CD4-positive, CD25-positive, alpha-beta regulatory T cell (primary cell): Measurements from ENCODE around the gene LCN1. TPM values are rescaled to one million over a fixed set of nuclear protein-coding genes. Genes with fewer than 3 reads are reported as not detected.
A peak's percentile ranks its signal among the peaks of the same experiment; 100 is the strongest.

Source experiments
- ATAC-seq, 2 donors: fragments of 150-1000 bp; cut with Tn5 transposase; one replicate each; pipeline ENCODE4 v1.10.0; 2021; ENCODE audit warnings: low read depth in 2 of 2, moderate number of reproducible peaks in 2 of 2, moderate library complexity in 1 of 2
- DNase-seq, 3 donors: peaks; one replicate each; pipeline versions ENCODE4 v3.0.0 to v3.0.0-alpha.2; 2012 to 2022; ENCODE audit warnings: mixed read lengths in 1 of 3
- H3K27ac ChIP-seq: one replicate; pipeline ENCODE4 v1.7.0; 2013; ENCODE audit warnings: mild to moderate bottlenecking, low read length; ENCODE audit not compliant: insufficient read depth, poor library complexity, severe bottlenecking
- H3K27me3 ChIP-seq: one replicate; pipeline ENCODE4 v1.7.0; 2013; ENCODE audit warnings: low read length; ENCODE audit not compliant: control insufficient read depth, insufficient read depth
- H3K36me3 ChIP-seq: one replicate; pipeline ENCODE4 v1.7.0; 2013; ENCODE audit warnings: mild to moderate bottlenecking, low read length, moderate library complexity; ENCODE audit not compliant: control insufficient read depth, insufficient read depth
- H3K4me1 ChIP-seq: 2 replicates; pipeline ENCODE4 v1.7.0; 2013; ENCODE audit warnings: mild to moderate bottlenecking, low read length; ENCODE audit not compliant: insufficient read depth, control insufficient read depth, poor library complexity, severe bottlenecking
- H3K4me3 ChIP-seq: one replicate; pipeline ENCODE4 v1.7.0; 2013; ENCODE audit warnings: low read depth, mild to moderate bottlenecking, low read length, moderate library complexity
- H3K9me3 ChIP-seq, 2 experiments: 1 replicate in 1 of 2; 2 replicates in 1 of 2; pipeline ENCODE4 v1.7.0; 2013; ENCODE audit warnings: low read length in 2 of 2, mild to moderate bottlenecking in 1 of 2, moderate library complexity in 1 of 2; ENCODE audit not compliant: control insufficient read depth in 2 of 2
- H3K27ac Mint-ChIP-seq, 3 donors: one replicate each; pipeline ENCODE4 v1.8.0; 2020 to 2022; ENCODE audit warnings: mild to moderate bottlenecking in 3 of 3, mixed read lengths in 3 of 3, moderate library complexity in 2 of 3
- H3K27me3 Mint-ChIP-seq: one replicate; pipeline ENCODE4 v1.8.0; 2022; ENCODE audit warnings: mild to moderate bottlenecking, mixed read lengths
- H3K36me3 Mint-ChIP-seq: one replicate; pipeline ENCODE4 v1.8.0; 2020; ENCODE audit warnings: mixed read lengths
- H3K4me1 Mint-ChIP-seq, 4 donors: one replicate each; pipeline ENCODE4 v1.8.0; 2020 to 2022; ENCODE audit warnings: mixed read lengths in 4 of 4, mild to moderate bottlenecking in 1 of 4
- H3K4me3 Mint-ChIP-seq, 4 donors: one replicate each; pipeline ENCODE4 v1.8.0; 2020 to 2022; ENCODE audit warnings: mild to moderate bottlenecking in 4 of 4, mixed read lengths in 4 of 4, moderate library complexity in 3 of 4
- H3K9me3 Mint-ChIP-seq, 7 donors: one replicate each; pipeline ENCODE4 v1.8.0; 2020 to 2022; ENCODE audit warnings: mixed read lengths in 7 of 7, mild to moderate bottlenecking in 3 of 7, moderate library complexity in 2 of 7
- polyA plus RNA-seq, 4 donors: library from polyadenylated mRNA; unstranded; fragments of 300-500 nt; fragmentation: Illumina TruSeq; gene quantifications; one replicate each; pipeline ENCODE4 v1.2.3, GENCODE V29; 2021
- total RNA-seq: library from RNA; stranded (reverse); gene quantifications from one replicate; pipeline ENCODE4 v1.2.3, GENCODE V29; 2022

LCN1 gene
- not detected for total RNA-seq
- not detected for polyA plus RNA-seq

GRCh38 chr9:135520916-135521607 lies at the start of gene LCN1:
Gene LCN1, plus strand, starts transcription at chr9:135521440. Its CDS starts 58 bp downstream, at chr9:135521498.
- Histone ChIP-seq H3K27me3 (no peaks in the 10 kb centered on the region), H3K36me3 (no peaks in the 10 kb centered on the region), H3K9me3 (no peaks in the 10 kb centered on the region), H3K4me3 (no peak within 1 kb of the TSS), H3K4me1 (no peaks in the 10 kb centered on the region), H3K27ac (no peak within 1 kb of the TSS)
- no peak within 1 kb of the TSS for H3K4me3 Mint-ChIP-seq
- H3K9me3 Mint-ChIP-seq = no peaks in the 10 kb centered on the region
- H3K27ac Mint-ChIP-seq = no peak within 1 kb of the TSS
- no peak for DNase-seq
- H3K27me3 Mint-ChIP-seq = no peaks in the 10 kb centered on the region
- no peaks in the 10 kb centered on the region for H3K36me3 Mint-ChIP-seq
- ATAC-seq = no peak
- H3K4me1 Mint-ChIP-seq = peaks cover 0 to 5% (median 1%) of the 10 kb centered on the region in 4 donors

GRCh38 chr9:135471791-135472640 lies 49.2 kb upstream of the LCN1 start:
- Mint-ChIP-seq H3K4me3 (peak overlapping the region in 2 of 4 donors; percentile 58 to 61), H3K36me3 (no peaks in the 10 kb centered on the region), H3K27me3 (peaks cover 29% of the 10 kb centered on the region), H3K4me1 (peaks cover 4 to 25% (median 16%) of the 10 kb centered on the region in 4 donors), H3K9me3 (no peaks in the 10 kb centered on the region), H3K27ac (no peak overlapping the region)
- H3K27me3 ChIP-seq = no peaks in the 10 kb centered on the region
- ATAC-seq = no peak
- H3K9me3 ChIP-seq = no peaks in the 10 kb centered on the region
- no peak overlapping the region for H3K4me3 ChIP-seq
- peaks cover 16% of the 10 kb centered on the region for H3K4me1 ChIP-seq
- H3K27ac ChIP-seq = no peak overlapping the region
- no peak for DNase-seq
- no peaks in the 10 kb centered on the region for H3K36me3 ChIP-seq

GRCh38 chr9:135473972-135474543 lies 47.2 kb upstream of the LCN1 start:
- Histone ChIP-seq H3K27ac (no peak overlapping the region), H3K9me3 (no peaks in the 10 kb centered on the region), H3K4me3 (no peak overlapping the region), H3K27me3 (no peaks in the 10 kb centered on the region), H3K36me3 (no peaks in the 10 kb centered on the region), H3K4me1 (peaks cover 8% of the 10 kb centered on the region)
- ATAC-seq = no peak
- Mint-ChIP-seq H3K4me1 (peaks cover under 1 to 26% (median 19%) of the 10 kb centered on the region in 4 donors), H3K36me3 (no peaks in the 10 kb centered on the region), H3K27ac (no peak overlapping the region), H3K4me3 (no peak overlapping the region), H3K9me3 (peaks cover 0 to 4% (median 0%) of the 10 kb centered on the region in 7 donors), H3K27me3 (peaks cover 42% of the 10 kb centered on the region)
- no peak for DNase-seq

- ATAC-seq = no peak
These were observed 46.3 kb upstream of the LCN1 start for GRCh38 chr9:135474915-135475314.

GRCh38 chr9:135476561-135477355 lies 44.5 kb upstream of the LCN1 start:
- Mint-ChIP-seq H3K4me1 (peaks cover 0 to 17% (median 13%) of the 10 kb centered on the region in 4 donors), H3K27ac (no peak overlapping the region), H3K27me3 (peaks cover 43% of the 10 kb centered on the region), H3K4me3 (peak overlapping the region in 2 of 4 donors; percentile 82 to 86), H3K36me3 (no peaks in the 10 kb centered on the region), H3K9me3 (peaks cover 0 to 4% (median 0%) of the 10 kb centered on the region in 7 donors)
- ATAC-seq (no peak), DNase-seq (no peak)
- Histone ChIP-seq H3K4me1 (peaks cover 14% of the 10 kb centered on the region), H3K9me3 (no peaks in the 10 kb centered on the region), H3K36me3 (no peaks in the 10 kb centered on the region), H3K27ac (no peak overlapping the region), H3K27me3 (peaks cover 3% of the 10 kb centered on the region), H3K4me3 (no peak overlapping the region)

More at GRCh38 chr9:135474915-135475314, 46.3 kb upstream of the LCN1 start:
- peaks cover 0 to 21% (median 17%) of the 10 kb centered on the region in 4 donors for H3K4me1 Mint-ChIP-seq
- Histone ChIP-seq H3K9me3 (no peaks in the 10 kb centered on the region), H3K36me3 (no peaks in the 10 kb centered on the region), H3K4me3 (no peak overlapping the region), H3K27ac (no peak overlapping the region), H3K4me1 (peaks cover 5% of the 10 kb centered on the region), H3K27me3 (no peaks in the 10 kb centered on the region)
- H3K27ac Mint-ChIP-seq = peak overlapping the region in 1 of 3 donors; percentile 52
- H3K9me3 Mint-ChIP-seq = peaks cover 0 to 4% (median 0%) of the 10 kb centered on the region in 7 donors
- no peak overlapping the region for H3K4me3 Mint-ChIP-seq
- peak in 1 of 3 donors; percentile 50 for DNase-seq
- no peaks in the 10 kb centered on the region for H3K36me3 Mint-ChIP-seq
- peaks cover 42% of the 10 kb centered on the region for H3K27me3 Mint-ChIP-seq

GRCh38 chr9:135478191-135478590 lies 43.0 kb upstream of the LCN1 start:
- DNase-seq = no peak
- no peak overlapping the region for H3K27ac Mint-ChIP-seq

More at GRCh38 chr9:135478191-135478590, 43.0 kb upstream of the LCN1 start:
- Histone ChIP-seq H3K36me3 (no peaks in the 10 kb centered on the region), H3K27me3 (peaks cover 14% of the 10 kb centered on the region), H3K9me3 (no peaks in the 10 kb centered on the region), H3K4me3 (no peak overlapping the region), H3K27ac (no peak overlapping the region), H3K4me1 (peaks cover 14% of the 10 kb centered on the region)
- H3K9me3 Mint-ChIP-seq = peaks cover 0 to 4% (median 0%) of the 10 kb centered on the region in 7 donors
- no peak for ATAC-seq
- peaks cover 2 to 22% (median 14%) of the 10 kb centered on the region in 4 donors for H3K4me1 Mint-ChIP-seq
- no peaks in the 10 kb centered on the region for H3K36me3 Mint-ChIP-seq
- peak overlapping the region; percentile 86 to 94 (median 90) for H3K4me3 Mint-ChIP-seq
- peaks cover 53% of the 10 kb centered on the region for H3K27me3 Mint-ChIP-seq
